Measurements from ENCODE around the gene TSKU. TPM values are rescaled to one million over a fixed set of nuclear protein-coding genes. Genes with fewer than 3 reads are reported as not detected.
A peak's percentile ranks its signal among the peaks of the same experiment; 100 is the strongest.

The TSKU gene
- total RNA-seq, 1 experiment from 2014 or later = 99.4 TPM

GRCh38 chr11:76807206-76807875, 24.2 kb downstream of the TSKU start:
- POLR2A ChIA-PET (ENCODE audit: unreplicated experiment) = interaction anchor here (0.6 kb wide), 1 partner anchor 9 kb away, joined by 4 read pairs; no protein-coding TSS in a partner anchor
- no TSS peak for BruUV-seq (replicated peaks)

GRCh38 chr11:76808171-76808570, 25.0 kb downstream of the TSKU start:
- H3K27me3 ChIP-seq (ENCODE audit: insufficient read depth, low read depth) = no peaks in the 10 kb centered on the region
- H3K4me2 ChIP-seq = no peak overlapping the region
- H3K4me3 ChIP-seq = no peak overlapping the region
- no peaks in the 10 kb centered on the region for H3K9me3 ChIP-seq (ENCODE audit: insufficient read depth, low read depth)
- BruUV-seq (replicated peaks) = no TSS peak
- peaks cover 15% of the 10 kb centered on the region; the same call in 1 of the 2 replicates for H3F3A ChIP-seq (ENCODE audit: insufficient read depth, low read depth)
- no peaks in the 10 kb centered on the region for H3K79me2 ChIP-seq (ENCODE audit: low read depth)
- DNase-seq = no peak
- H3K27ac ChIP-seq = no peak overlapping the region
- TF ChIP-seq EZH2 (IDR thresholded peaks at IDR 0.05; ENCODE audit: low read depth) = no peak
- TF ChIP-seq CTCF (conservative IDR thresholded peaks at IDR 0.05) = no peak
- ChIA-PET POLR2A (ENCODE audit: unreplicated experiment) (interaction anchor here (0.6 kb wide), 2 partner anchors 9 to 51 kb away, joined by 4 to 5 read pairs; no protein-coding TSS in a partner anchor), CTCF (interaction anchor here (1.3 to 2.6 kb wide), 3 partner anchors 109 to 112 kb away, joined by 3 to 18 read pairs (median 5); no protein-coding TSS in a partner anchor)
- no peaks in the 10 kb centered on the region for H4K20me1 ChIP-seq (ENCODE audit: insufficient read depth)
- intact Hi-C loops (cut with micrococcal nuclease; ENCODE audit: unreplicated experiment) = loop anchor here (5.0 kb wide), 1 partner anchor 54 kb away; the partner anchor contains the start of gene ACER3
- no peak overlapping the region for H2AFZ ChIP-seq
- no peaks in the 10 kb centered on the region for H3K36me3 ChIP-seq (ENCODE audit: low read depth)
- H3K9me2 ChIP-seq (ENCODE audit: insufficient read depth) = no peaks in the 10 kb centered on the region
- peaks cover 7% of the 10 kb centered on the region for H3K4me1 ChIP-seq (replicated peaks; ENCODE audit: insufficient read depth)

More at GRCh38 chr11:76807206-76807875, 24.2 kb downstream of the TSKU start:
- Histone ChIP-seq H3K9me3 (ENCODE audit: insufficient read depth, low read depth) (no peaks in the 10 kb centered on the region), H2AFZ (peak overlapping the region; percentile 31; the same call in 1 of the 2 replicates), H4K20me1 (ENCODE audit: insufficient read depth) (no peaks in the 10 kb centered on the region), H3K9me2 (ENCODE audit: insufficient read depth) (no peaks in the 10 kb centered on the region), H3F3A (ENCODE audit: insufficient read depth, low read depth) (peaks cover 23% of the 10 kb centered on the region; the same call in 1 of the 2 replicates), H3K4me2 (peak overlapping the region; percentile 62), H3K27me3 (ENCODE audit: insufficient read depth, low read depth) (no peaks in the 10 kb centered on the region), H3K79me2 (ENCODE audit: low read depth) (no peaks in the 10 kb centered on the region), H3K27ac (no peak overlapping the region), H3K4me3 (peak overlapping the region; percentile 12; the same call in 1 of the 2 replicates), H3K36me3 (ENCODE audit: low read depth) (no peaks in the 10 kb centered on the region), H3K4me1 (replicated peaks; ENCODE audit: insufficient read depth) (peaks cover 15% of the 10 kb centered on the region)
- DNase-seq = peak; percentile 56 to 78
- no peak for TF ChIP-seq EZH2 (IDR thresholded peaks at IDR 0.05; ENCODE audit: low read depth)
- TF ChIP-seq CTCF (conservative IDR thresholded peaks at IDR 0.05) = peak; percentile 89
- CTCF ChIA-PET = interaction anchor here (0.8 to 2.6 kb wide), 2 partner anchors 111 to 113 kb away, joined by 3 to 18 read pairs; no protein-coding TSS in a partner anchor
- intact Hi-C loops (cut with micrococcal nuclease; ENCODE audit: unreplicated experiment) = loop anchor here (1.0 to 5.0 kb wide), 3 partner anchors 55 to 112 kb away; partner anchors contain the start of gene ACER3

GRCh38 chr11:76808996-76809395, 25.8 kb downstream of the TSKU start:
- ChIA-PET POLR2A (ENCODE audit: unreplicated experiment) (interaction anchor here (0.7 kb wide), 1 partner anchor 1988 kb away, joined by 6 read pairs; no protein-coding TSS in a partner anchor), CTCF (interaction anchor here (0.7 to 2.6 kb wide), 4 partner anchors 13 to 111 kb away, joined by 3 to 18 read pairs (median 5); no protein-coding TSS in a partner anchor)
- peaks cover 12% of the 10 kb centered on the region; the same call in 1 of the 2 replicates for H3F3A ChIP-seq (ENCODE audit: insufficient read depth, low read depth)
- H3K79me2 ChIP-seq (ENCODE audit: low read depth) = no peaks in the 10 kb centered on the region
- H4K20me1 ChIP-seq (ENCODE audit: insufficient read depth) = no peaks in the 10 kb centered on the region
- no peak overlapping the region for H2AFZ ChIP-seq
- no peak for TF ChIP-seq EZH2 (IDR thresholded peaks at IDR 0.05; ENCODE audit: low read depth)
- no peak for TF ChIP-seq CTCF (conservative IDR thresholded peaks at IDR 0.05)
- H3K27me3 ChIP-seq (ENCODE audit: insufficient read depth, low read depth) = no peaks in the 10 kb centered on the region
- intact Hi-C loops (cut with micrococcal nuclease; ENCODE audit: unreplicated experiment) = loop anchor here (1.0 to 5.0 kb wide), 2 partner anchors 53 to 237 kb away; partner anchors contain the start of gene ACER3
- peaks cover 3% of the 10 kb centered on the region for H3K9me3 ChIP-seq (ENCODE audit: insufficient read depth, low read depth)
- BruUV-seq (replicated peaks) = no TSS peak
- H3K27ac ChIP-seq = no peak overlapping the region
- H3K36me3 ChIP-seq (ENCODE audit: low read depth) = no peaks in the 10 kb centered on the region
- H3K9me2 ChIP-seq (ENCODE audit: insufficient read depth) = no peaks in the 10 kb centered on the region
- no peak overlapping the region for H3K4me3 ChIP-seq
- DNase-seq = no peak
- no peak overlapping the region for H3K4me2 ChIP-seq
- H3K4me1 ChIP-seq (replicated peaks; ENCODE audit: insufficient read depth) = no peaks in the 10 kb centered on the region
